GM06990 (cell line): ENCODE measurements around the gene TMEM178B.
"Not testable (repeated sequence)": the region's sequence is repeated elsewhere in the genome, so short reads cannot be mapped to it uniquely, and the experiment has no call there.

Source experiments
- DNase-seq: peaks from one replicate; pipeline ENCODE4 v3.0.0-alpha.2; 2011; ENCODE audit not compliant: insufficient read length; ENCODE audit errors: extremely low read depth
- H3K27me3 ChIP-seq: replicated peaks from 2 replicates; pipeline ENCODE4 v1.6.0; 2011; ENCODE audit warnings: low read length; ENCODE audit not compliant: control insufficient read depth, insufficient read depth
- H3K36me3 ChIP-seq: 2 replicates; pipeline ENCODE4 v1.5.1; 2011; ENCODE audit warnings: low read length; ENCODE audit not compliant: control insufficient read depth, insufficient read depth
- H3K4me3 ChIP-seq: replicated peaks from 2 replicates; pipeline ENCODE4 v1.5.1; 2011; ENCODE audit warnings: low read depth, mild to moderate bottlenecking, control low read depth, low read length
- CTCF ChIP-seq: IDR thresholded peaks from 2 replicates; pipeline ENCODE4 v1.5.1; 2011; ENCODE audit warnings: low read length, control low read depth, mild to moderate bottlenecking, inconsistent platforms; ENCODE audit not compliant: insufficient read depth, poor library complexity, severe bottlenecking

Gene TMEM178B

GRCh38 chr7:141113131-141113530, 39.3 kb downstream of the TMEM178B start:
- no peaks in the 10 kb centered on the region for H3K36me3 ChIP-seq
- no peak for DNase-seq

GRCh38 chr7:141114029-141114664, 40.3 kb downstream of the TMEM178B start:
- no peak for DNase-seq
- H3K27me3 ChIP-seq = no peaks in the 10 kb centered on the region
- H3K4me3 ChIP-seq = no peak overlapping the region
- no peak for TF ChIP-seq CTCF
- no peaks in the 10 kb centered on the region for H3K36me3 ChIP-seq

More at GRCh38 chr7:141113131-141113530, 39.3 kb downstream of the TMEM178B start:
- Histone ChIP-seq H3K4me3 (no peak overlapping the region), H3K27me3 (no peaks in the 10 kb centered on the region)
- TF ChIP-seq CTCF = no peak

- no peak for TF ChIP-seq CTCF
- H3K27me3 ChIP-seq = no peaks in the 10 kb centered on the region
- no peak for DNase-seq
These were observed 42.1 kb downstream of the TMEM178B start for GRCh38 chr7:141115965-141116364.

GRCh38 chr7:141116661-141117060, 42.8 kb downstream of the TMEM178B start:
- H3K36me3 ChIP-seq, DNase-seq, H3K4me3 ChIP-seq: not testable (repeated sequence)

More at GRCh38 chr7:141115965-141116364, 42.1 kb downstream of the TMEM178B start:
- no peak overlapping the region for H3K4me3 ChIP-seq
- no peaks in the 10 kb centered on the region for H3K36me3 ChIP-seq

GRCh38 chr7:141118767-141119166, 44.9 kb downstream of the TMEM178B start:
- TF ChIP-seq CTCF = no peak
- Histone ChIP-seq H3K27me3 (no peaks in the 10 kb centered on the region), H3K36me3 (no peaks in the 10 kb centered on the region), H3K4me3 (no peak overlapping the region)
- no peak for DNase-seq

More at GRCh38 chr7:141116661-141117060, 42.8 kb downstream of the TMEM178B start:
- H3K27me3 ChIP-seq = not testable (repeated sequence)

GRCh38 chr7:141119187-141119586, 45.3 kb downstream of the TMEM178B start:
- no peaks in the 10 kb centered on the region for H3K27me3 ChIP-seq
- H3K36me3 ChIP-seq = no peaks in the 10 kb centered on the region
- no peak for TF ChIP-seq CTCF
- H3K4me3 ChIP-seq = no peak overlapping the region
- no peak for DNase-seq
